NCI-H82 treated with DMSO at 0.1 percent for 48 hours (cell line): ENCODE results near the gene ATP8B4.
"Not testable (repeated sequence)": the region's sequence is repeated elsewhere in the genome, so short reads cannot be mapped to it uniquely, and the experiment has no call there.

Experiments used
- DNase-seq: peaks from one replicate; lab custom pipeline; 2025; ENCODE audit not compliant: unreplicated experiment; lab: John Stamatoyannopoulos, UW

The ATP8B4 gene

GRCh38 chr15:50141856-50142255 is 22.8 kb upstream of the ATP8B4 start:
- no peak for DNase-seq

GRCh38 chr15:50140983-50141382 is 21.9 kb upstream of the ATP8B4 start:
- no peak for DNase-seq

GRCh38 chr15:50140098-50140497 is 21.1 kb upstream of the ATP8B4 start:
- no peak for DNase-seq

GRCh38 chr15:50138391-50138790 is 19.4 kb upstream of the ATP8B4 start:
- no peak for DNase-seq

- no peak for DNase-seq
Measured at GRCh38 chr15:50137893-50138292, 18.9 kb upstream of the ATP8B4 start.

GRCh38 chr15:50137330-50137761 is 18.3 kb upstream of the ATP8B4 start:
- no peak for DNase-seq

GRCh38 chr15:50135031-50135551 is 16.1 kb upstream of the ATP8B4 start:
- no peak for DNase-seq

GRCh38 chr15:50134524-50135024 is 15.5 kb upstream of the ATP8B4 start:
- no peak for DNase-seq

GRCh38 chr15:50132251-50132984 is 13.4 kb upstream of the ATP8B4 start:
- not testable (repeated sequence) for DNase-seq

- DNase-seq, result no peak
Measured at GRCh38 chr15:50131617-50132016, 12.6 kb upstream of the ATP8B4 start.

GRCh38 chr15:50128266-50128665 is 9.2 kb upstream of the ATP8B4 start:
- no peak for DNase-seq

- DNase-seq, result no peak
Measured at GRCh38 chr15:50127255-50127777, 8.3 kb upstream of the ATP8B4 start.

GRCh38 chr15:50126072-50126471 is 7.0 kb upstream of the ATP8B4 start:
- DNase-seq, result no peak

- no peak for DNase-seq
Measured at GRCh38 chr15:50124631-50125030, 5.6 kb upstream of the ATP8B4 start.

- DNase-seq, result no peak
Measured at GRCh38 chr15:50123861-50124557, 5.0 kb upstream of the ATP8B4 start.

- DNase-seq, result no peak
Measured at GRCh38 chr15:50120729-50121128, 1.7 kb upstream of the ATP8B4 start.

GRCh38 chr15:50117431-50118027 is 1.5 kb downstream of the ATP8B4 start:
- no peak for DNase-seq

GRCh38 chr15:50116477-50116876 is 2.6 kb downstream of the ATP8B4 start:
- peak; percentile 11 for DNase-seq

- no peak for DNase-seq
Measured at GRCh38 chr15:50113992-50114780, 4.8 kb downstream of the ATP8B4 start.

GRCh38 chr15:50113187-50113505 is 5.9 kb downstream of the ATP8B4 start:
- DNase-seq, result no peak
